ENCODE results near the gene POLD1. TPM values are rescaled to one million over a fixed set of nuclear protein-coding genes. Genes with fewer than 3 reads are reported as not detected.

POLD1 gene
- polyA plus RNA-seq, 1 of the 3 experiments (the other 2 are of a cell fraction) = 33.6 TPM

DNA sequence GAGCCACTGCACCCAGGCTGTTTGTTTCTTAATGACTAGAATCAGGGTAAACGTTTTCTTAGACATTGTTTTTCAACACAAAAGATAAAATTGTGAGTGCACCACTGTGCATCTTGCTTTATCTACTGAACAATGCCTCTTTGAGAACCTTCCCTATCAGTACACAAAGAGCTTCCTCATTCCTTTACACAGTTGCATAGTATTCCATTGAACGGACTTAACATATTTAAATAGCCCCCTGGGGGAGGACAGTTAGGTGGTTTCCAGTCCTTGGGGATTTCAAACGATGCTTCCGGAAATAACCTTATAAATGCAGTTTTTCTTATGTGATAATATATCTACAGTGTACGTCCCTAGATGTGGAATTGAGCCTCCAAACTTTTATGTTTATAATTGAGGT lies 8.6 kb downstream of the POLD1 start:
- Histone ChIP-seq H3K4me3 (ENCODE audit: low read depth in 2 of 2, low read length in 1 of 2) (no peak overlapping the region), H3F3A (replicated peaks; ENCODE audit: insufficient read depth) (no peaks in the 10 kb centered on the region), H3K4me1 (ENCODE audit: control insufficient read depth in 1 of 2, insufficient read depth in 2 of 2, low read depth in 1 of 2, low read length in 1 of 2) (no peaks in the 10 kb centered on the region), H4K20me1 (ENCODE audit: insufficient read depth) (0 out of 2 replicates have a peak, but pooled peaks cover 6% of the 10 kb centered on the region), H3K9me3 (no peaks in the 10 kb centered on the region), H3K9ac (no peak overlapping the region), H3K27ac (ENCODE audit: low read depth in 2 of 2, low read length in 1 of 2) (no peak overlapping the region), H3K27me3 (ENCODE audit: insufficient read depth) (no peaks in the 10 kb centered on the region), H2AFZ (ENCODE audit: low read depth) (no peak overlapping the region), H3K9me2 (no peaks in the 10 kb centered on the region), H3K79me2 (ENCODE audit: insufficient read depth) (peaks cover 61% of the 10 kb centered on the region), H3K36me3 (replicated peaks in 1 of 2; ENCODE audit: control insufficient read depth in 1 of 2, insufficient read depth in 2 of 2, low read length in 1 of 2) (peaks cover 2 to 13% of the 10 kb centered on the region in 2 experiments), H3K4me2 (no peak overlapping the region)
- TF ChIP-seq FOSL2 (IDR thresholded peaks at IDR 0.05; ENCODE audit: borderline replicate concordance, low read depth) = no peak
- TF ChIP-seq GABPA (IDR thresholded peaks at IDR 0.05; ENCODE audit: low read depth) = no peak
- TF ChIP-seq NFIC (IDR thresholded peaks at IDR 0.05; ENCODE audit: borderline replicate concordance) = no peak
- TF ChIP-seq MXI1 (IDR thresholded peaks at IDR 0.05; ENCODE audit: low read depth, low read length) = no peak
- CTCF ChIA-PET = no interaction called here
- 91% methylated on average over 5 of the region's 5 CpGs for WGBS (ENCODE audit: low lambda C conversion rate)
- POLR2A ChIA-PET = no interaction called here
- peak; percentile 2 for DNase-seq

DNA sequence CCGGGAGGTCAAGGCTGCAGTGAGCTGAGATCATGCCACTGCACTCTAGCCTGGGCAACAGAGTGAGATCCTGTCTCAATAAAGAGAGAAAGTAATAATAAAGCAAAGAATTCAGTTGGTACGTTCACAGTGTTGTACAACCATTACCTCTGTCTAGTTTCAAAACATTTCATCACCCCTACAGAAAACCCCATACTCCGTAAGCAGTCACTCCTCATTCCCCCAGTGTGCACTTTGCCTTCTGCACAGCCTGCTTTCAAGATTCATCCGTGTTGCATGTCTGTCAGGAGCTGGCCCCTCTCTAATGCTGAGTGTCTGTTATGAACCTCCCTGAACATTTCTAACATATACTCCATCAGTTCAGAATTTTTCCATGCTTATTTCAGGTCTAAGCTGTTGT lies 9.4 kb downstream of the POLD1 start:
- CTCF ChIA-PET = no interaction called here
- H3K4me3 ChIP-seq (ENCODE audit: low read depth in 2 of 2, low read length in 1 of 2) = no peak overlapping the region
- H3K9ac ChIP-seq = no peak overlapping the region
- H3K4me1 ChIP-seq (ENCODE audit: control insufficient read depth in 1 of 2, insufficient read depth in 2 of 2, low read depth in 1 of 2, low read length in 1 of 2) = no peaks in the 10 kb centered on the region
- H3K27me3 ChIP-seq (ENCODE audit: insufficient read depth) = no peaks in the 10 kb centered on the region
- 0 out of 2 replicates have a peak, but pooled peaks cover 6% of the 10 kb centered on the region for H4K20me1 ChIP-seq (ENCODE audit: insufficient read depth)
- TF ChIP-seq SMC3 (IDR thresholded peaks at IDR 0.05; ENCODE audit: low read depth, low read length) (no peak), FOXJ3 (CRISPR knock-in tag; IDR thresholded peaks at IDR 0.05) (no peak), RCOR1 (IDR thresholded peaks at IDR 0.05; ENCODE audit: low read length) (no peak), FOXM1 (IDR thresholded peaks at IDR 0.05; ENCODE audit: low read depth) (no peak), CHD2 (IDR thresholded peaks at IDR 0.05; ENCODE audit: low read length, partially characterized antibody) (no peak), ELF1 (IDR thresholded peaks at IDR 0.05) (no peak), NRF1 (IDR thresholded peaks at IDR 0.05; ENCODE audit: low read depth, low read length) (no peak), FOSL2 (IDR thresholded peaks at IDR 0.05; ENCODE audit: borderline replicate concordance, low read depth) (no peak), TAF1 (IDR thresholded peaks at IDR 0.05; ENCODE audit: borderline replicate concordance, low read depth, low read length) (no peak), MEF2A (IDR thresholded peaks at IDR 0.05; ENCODE audit: borderline replicate concordance, low read depth) (no peak), EZH2phosphoT487 (IDR thresholded peaks at IDR 0.05; ENCODE audit: borderline replicate concordance, low read depth) (no peak)
- H2AFZ ChIP-seq (ENCODE audit: low read depth) = no peak overlapping the region
- peaks cover 0 to 10% of the 10 kb centered on the region in 2 experiments for H3K36me3 ChIP-seq (replicated peaks in 1 of 2; ENCODE audit: control insufficient read depth in 1 of 2, insufficient read depth in 2 of 2, low read length in 1 of 2)
- H3F3A ChIP-seq (replicated peaks; ENCODE audit: insufficient read depth) = no peaks in the 10 kb centered on the region
- H3K79me2 ChIP-seq (ENCODE audit: insufficient read depth) = peaks cover 57% of the 10 kb centered on the region
- H3K9me3 ChIP-seq = no peaks in the 10 kb centered on the region
- no peak for DNase-seq
- POLR2A ChIA-PET = no interaction called here
- WGBS (ENCODE audit: low lambda C conversion rate) = 97% methylated on average over 4 of the region's 4 CpGs
- H3K27ac ChIP-seq (ENCODE audit: low read depth in 2 of 2, low read length in 1 of 2) = no peak overlapping the region
- no peaks in the 10 kb centered on the region for H3K9me2 ChIP-seq
- no peak overlapping the region for H3K4me2 ChIP-seq

DNA sequence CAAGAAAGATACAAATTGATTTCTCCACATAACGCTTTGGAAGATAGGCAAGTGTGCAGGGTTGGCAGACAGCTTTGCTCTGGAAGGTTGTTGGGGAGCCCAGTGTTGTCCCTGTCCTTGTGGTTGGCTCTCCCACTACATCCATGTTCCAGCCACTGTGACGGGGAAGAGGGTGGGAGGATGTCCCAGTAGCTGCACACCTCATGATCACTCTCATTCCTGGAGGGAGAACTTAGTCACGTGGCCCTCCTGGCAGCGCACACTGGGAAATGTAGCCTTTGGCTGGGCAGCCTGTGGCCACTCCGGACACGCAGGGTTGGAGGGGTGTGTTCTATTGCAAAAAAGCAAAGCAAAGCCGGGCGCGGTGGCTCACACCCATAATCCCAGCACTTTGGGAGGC lies 9.9 kb downstream of the POLD1 start:
- TF ChIP-seq GATA2 (CRISPR knock-in tag; IDR thresholded peaks at IDR 0.05) (no peak), TEAD4 (IDR thresholded peaks at IDR 0.05; ENCODE audit: borderline replicate concordance, insufficient read depth) (no peak), EZH2phosphoT487 (IDR thresholded peaks at IDR 0.05; ENCODE audit: borderline replicate concordance, low read depth) (no peak), RAD21 (IDR thresholded peaks at IDR 0.05; ENCODE audit: low read length) (no peak), NRF1 (IDR thresholded peaks at IDR 0.05; ENCODE audit: low read depth, low read length) (no peak), MEF2A (IDR thresholded peaks at IDR 0.05; ENCODE audit: borderline replicate concordance, low read depth) (no peak), RCOR1 (IDR thresholded peaks at IDR 0.05; ENCODE audit: low read length) (no peak), SMC3 (IDR thresholded peaks at IDR 0.05; ENCODE audit: low read depth, low read length) (no peak)
- TF ChIP-seq, protein P1, sequence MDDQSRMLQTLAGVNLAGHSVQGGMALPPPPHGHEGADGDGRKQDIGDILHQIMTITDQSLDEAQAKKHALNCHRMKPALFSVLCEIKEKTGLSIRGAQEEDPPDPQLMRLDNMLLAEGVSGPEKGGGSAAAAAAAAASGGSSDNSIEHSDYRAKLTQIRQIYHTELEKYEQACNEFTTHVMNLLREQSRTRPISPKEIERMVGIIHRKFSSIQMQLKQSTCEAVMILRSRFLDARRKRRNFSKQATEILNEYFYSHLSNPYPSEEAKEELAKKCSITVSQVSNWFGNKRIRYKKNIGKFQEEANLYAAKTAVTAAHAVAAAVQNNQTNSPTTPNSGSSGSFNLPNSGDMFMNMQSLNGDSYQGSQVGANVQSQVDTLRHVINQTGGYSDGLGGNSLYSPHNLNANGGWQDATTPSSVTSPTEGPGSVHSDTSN (IDR thresholded peaks at IDR 0.05) = no peak
- TF ChIP-seq, protein P2, sequence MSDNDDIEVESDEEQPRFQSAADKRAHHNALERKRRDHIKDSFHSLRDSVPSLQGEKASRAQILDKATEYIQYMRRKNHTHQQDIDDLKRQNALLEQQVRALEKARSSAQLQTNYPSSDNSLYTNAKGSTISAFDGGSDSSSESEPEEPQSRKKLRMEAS (IDR thresholded peaks at IDR 0.05; ENCODE audit: low read depth) = no peak
- CTCF ChIA-PET = no interaction called here
- POLR2A ChIA-PET = no interaction called here
- Histone ChIP-seq H3K36me3 (replicated peaks in 1 of 2; ENCODE audit: control insufficient read depth in 1 of 2, insufficient read depth in 2 of 2, low read length in 1 of 2) (peaks cover 0 to 10% of the 10 kb centered on the region in 2 experiments), H3K9ac (no peak overlapping the region), H3K9me3 (no peaks in the 10 kb centered on the region), H3K9me2 (no peaks in the 10 kb centered on the region), H3K27ac (ENCODE audit: low read depth in 2 of 2, low read length in 1 of 2) (no peak overlapping the region), H3K4me1 (ENCODE audit: control insufficient read depth in 1 of 2, insufficient read depth in 2 of 2, low read depth in 1 of 2, low read length in 1 of 2) (no peaks in the 10 kb centered on the region), H3K27me3 (ENCODE audit: insufficient read depth) (no peaks in the 10 kb centered on the region), H3K4me3 (ENCODE audit: low read depth in 2 of 2, low read length in 1 of 2) (no peak overlapping the region), H4K20me1 (ENCODE audit: insufficient read depth) (0 out of 2 replicates have a peak, but pooled peaks cover 6% of the 10 kb centered on the region), H2AFZ (ENCODE audit: low read depth) (no peak overlapping the region), H3F3A (replicated peaks; ENCODE audit: insufficient read depth) (no peaks in the 10 kb centered on the region), H3K79me2 (ENCODE audit: insufficient read depth) (peaks cover 53% of the 10 kb centered on the region), H3K4me2 (no peak overlapping the region)
- DNase-seq = peak; percentile 4
- 91% methylated on average over 7 of the region's 9 CpGs for WGBS (ENCODE audit: low lambda C conversion rate)

Measured in SK-N-SH (cell line).